ENCODE data around the gene BOLA3.
"Not testable (repeated sequence)": the region's sequence is repeated elsewhere in the genome, so short reads cannot be mapped to it uniquely, and the experiment has no call there.

Gene BOLA3

DNA sequence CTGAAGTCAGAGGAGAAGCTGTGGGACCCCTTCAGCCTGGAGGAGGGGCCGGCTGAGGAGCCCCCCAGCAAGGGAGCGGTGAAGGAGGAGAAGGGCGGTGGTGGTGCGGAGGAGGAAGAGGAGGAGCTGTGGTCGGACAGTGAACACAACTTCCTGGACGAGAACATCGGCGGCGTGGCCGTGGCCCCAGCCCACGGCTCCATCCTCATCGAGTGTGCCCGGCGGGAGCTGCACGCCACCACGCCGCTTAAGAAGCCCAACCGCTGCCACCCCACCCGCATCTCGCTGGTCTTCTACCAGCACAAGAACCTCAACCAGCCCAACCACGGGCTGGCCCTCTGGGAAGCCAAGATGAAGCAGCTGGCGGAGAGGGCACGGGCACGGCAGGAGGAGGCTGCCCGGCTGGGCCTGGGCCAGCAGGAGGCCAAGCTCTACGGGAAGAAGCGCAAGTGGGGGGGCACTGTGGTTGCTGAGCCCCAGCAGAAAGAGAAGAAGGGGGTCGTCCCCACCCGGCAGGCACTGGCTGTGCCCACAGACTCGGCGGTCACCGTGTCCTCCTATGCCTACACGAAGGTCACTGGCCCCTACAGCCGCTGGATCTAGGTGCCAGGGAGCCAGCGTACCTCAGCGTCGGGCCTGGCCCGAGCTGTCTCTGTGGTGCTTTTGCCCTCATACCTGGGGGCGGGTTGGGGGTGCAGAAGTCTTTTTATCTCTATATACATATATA lies 46.0 kb downstream of the BOLA3 start:
- no peak for FAIRE-seq

DNA sequence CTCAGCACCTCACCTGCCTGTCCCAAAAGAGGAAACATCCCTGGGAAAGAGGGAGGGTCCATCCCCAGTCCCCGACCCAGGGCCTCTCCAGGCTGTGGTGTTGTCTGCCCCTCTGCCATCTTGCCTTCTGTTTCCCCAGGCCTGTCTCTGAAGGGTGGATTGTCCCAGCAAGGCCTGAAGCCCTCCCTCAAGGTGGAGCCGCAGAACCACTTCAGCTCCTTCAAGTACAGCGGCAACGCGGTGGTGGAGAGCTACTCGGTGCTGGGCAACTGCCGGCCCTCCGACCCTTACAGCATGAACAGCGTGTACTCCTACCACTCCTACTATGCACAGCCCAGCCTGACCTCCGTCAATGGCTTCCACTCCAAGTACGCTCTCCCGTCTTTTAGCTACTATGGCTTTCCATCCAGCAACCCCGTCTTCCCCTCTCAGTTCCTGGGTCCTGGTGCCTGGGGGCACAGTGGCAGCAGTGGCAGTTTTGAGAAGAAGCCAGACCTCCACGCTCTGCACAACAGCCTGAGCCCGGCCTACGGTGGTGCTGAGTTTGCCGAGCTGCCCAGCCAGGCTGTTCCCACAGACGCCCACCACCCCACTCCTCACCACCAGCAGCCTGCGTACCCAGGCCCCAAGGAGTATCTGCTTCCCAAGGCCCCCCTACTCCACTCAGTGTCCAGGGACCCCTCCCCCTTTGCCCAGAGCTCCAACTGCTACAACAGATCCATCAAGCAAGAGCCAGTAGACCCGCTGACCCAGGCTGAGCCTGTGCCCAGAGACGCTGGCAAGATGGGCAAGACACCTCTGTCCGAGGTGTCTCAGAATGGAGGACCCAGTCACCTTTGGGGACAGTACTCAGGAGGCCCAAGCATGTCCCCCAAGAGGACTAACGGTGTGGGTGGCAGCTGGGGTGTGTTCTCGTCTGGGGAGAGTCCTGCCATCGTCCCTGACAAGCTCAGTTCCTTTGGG lies 47.2 kb downstream of the BOLA3 start:
- FAIRE-seq: no peak

DNA sequence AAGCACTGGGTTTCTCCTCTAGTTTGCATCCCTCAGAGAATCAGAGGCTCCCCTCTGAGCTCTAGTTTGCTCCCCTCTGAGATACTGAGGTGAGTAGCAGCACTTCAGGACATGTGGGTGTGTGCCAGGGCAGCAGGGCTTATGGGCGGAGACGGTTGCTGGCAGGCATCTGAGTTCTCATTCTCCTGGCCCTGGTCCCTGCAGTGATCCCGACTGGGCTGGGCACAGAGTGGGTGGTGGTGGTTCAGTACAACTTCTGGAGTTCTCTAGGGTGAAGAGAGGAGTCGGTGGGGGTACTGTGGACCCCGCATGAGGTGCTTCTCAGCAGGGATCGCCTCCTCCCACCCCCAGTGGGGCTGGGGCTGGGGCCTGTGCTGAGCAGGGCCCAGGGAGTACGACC lies 47.9 kb downstream of the BOLA3 start:
- FAIRE-seq: no peak

DNA sequence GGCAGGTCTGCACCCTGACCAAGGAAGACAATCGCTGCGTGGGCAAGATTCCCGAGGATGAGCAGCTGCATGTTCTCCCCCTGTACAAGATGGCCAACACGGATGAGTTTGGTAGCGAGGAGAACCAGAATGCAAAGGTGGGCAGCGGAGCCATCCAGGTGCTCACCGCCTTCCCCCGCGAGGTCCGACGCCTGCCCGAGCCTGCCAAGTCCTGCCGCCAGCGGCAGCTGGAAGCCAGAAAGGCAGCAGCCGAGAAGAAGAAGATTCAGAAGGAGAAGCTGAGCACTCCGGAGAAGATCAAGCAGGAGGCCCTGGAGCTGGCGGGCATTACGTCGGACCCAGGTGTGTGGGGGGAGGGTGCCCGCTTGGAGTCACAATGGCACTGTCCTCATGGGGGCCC lies 48.4 kb downstream of the BOLA3 start:
- no peak for FAIRE-seq

DNA sequence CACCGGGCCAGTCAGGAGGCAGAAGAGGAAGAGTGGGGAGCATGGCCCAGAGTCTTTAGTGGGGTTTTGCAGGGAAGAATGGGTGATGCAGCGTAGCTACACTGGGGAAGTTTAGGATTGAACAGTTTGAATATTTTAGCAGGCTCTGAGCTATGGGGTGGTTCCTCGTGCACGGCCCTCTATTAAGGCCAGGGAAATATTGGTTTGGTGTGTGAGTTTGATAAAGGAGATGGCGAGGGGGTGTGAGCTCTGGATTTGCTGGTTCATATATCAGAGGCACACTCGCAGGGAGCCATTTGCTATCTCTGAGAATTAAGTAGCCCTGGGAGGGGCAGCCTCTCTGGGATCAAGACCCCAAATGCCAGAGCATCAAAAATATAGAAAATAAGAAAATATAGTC lies 50.1 kb downstream of the BOLA3 start:
- FAIRE-seq: no peak

DNA sequence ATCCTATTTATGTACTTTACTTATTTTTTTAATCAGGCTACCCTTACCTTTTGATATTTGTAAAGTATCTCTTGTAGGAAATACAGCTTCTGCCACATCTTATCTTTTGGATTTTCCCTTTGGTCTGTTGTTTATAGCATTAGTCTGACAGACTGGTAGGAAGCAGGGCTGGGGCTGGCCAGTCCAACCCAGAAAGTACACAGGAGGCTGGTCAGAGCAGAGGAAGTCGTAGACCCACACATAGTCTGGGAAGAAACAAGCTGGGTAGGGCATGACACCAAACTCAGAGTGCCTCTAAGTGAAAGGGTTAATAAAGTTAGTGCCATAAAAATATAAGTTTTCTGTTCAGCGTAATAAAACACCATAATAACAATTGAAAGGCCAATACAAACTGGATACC lies 51.7 kb downstream of the BOLA3 start:
- FAIRE-seq: no peak

DNA sequence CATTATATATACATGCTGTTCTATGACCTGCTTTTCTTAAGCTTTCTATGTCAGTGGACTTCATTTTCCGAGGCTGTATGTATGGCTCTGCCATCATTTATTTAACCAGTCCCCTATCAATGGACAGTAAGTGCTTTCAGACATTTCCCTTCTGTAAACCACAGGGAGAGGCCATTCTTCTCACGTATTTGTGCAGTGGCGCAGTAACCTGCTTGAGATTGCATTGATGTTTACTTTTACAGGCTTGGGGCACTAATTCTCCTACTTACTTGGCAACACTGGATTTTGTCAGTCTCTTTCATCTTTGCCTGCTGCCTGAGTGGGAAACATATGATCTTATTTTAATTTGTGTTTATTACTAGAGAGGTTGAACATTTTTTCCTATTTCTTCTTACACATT lies 52.1 kb downstream of the BOLA3 start:
- no peak for FAIRE-seq

DNA sequence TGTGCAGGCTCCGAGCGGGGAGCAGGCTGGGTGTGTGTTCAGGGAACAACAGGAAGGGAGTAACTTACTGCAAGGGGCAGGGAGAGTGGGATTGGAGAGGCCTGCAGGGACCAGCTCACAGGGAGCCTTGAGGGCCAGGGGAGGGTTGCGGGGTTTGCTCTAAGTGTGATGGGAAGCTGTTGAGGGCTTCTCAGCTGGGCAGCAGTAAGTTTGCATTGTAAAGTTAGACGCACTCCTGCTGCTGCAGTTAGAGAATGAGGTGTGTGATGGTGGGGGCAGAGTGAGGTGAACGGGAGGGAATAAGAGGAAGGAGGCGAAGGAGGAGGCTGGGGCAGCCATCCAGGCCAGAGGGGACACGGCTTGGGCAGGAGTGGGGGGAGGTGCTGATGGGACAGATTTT lies 53.4 kb downstream of the BOLA3 start:
- no peak for FAIRE-seq

DNA sequence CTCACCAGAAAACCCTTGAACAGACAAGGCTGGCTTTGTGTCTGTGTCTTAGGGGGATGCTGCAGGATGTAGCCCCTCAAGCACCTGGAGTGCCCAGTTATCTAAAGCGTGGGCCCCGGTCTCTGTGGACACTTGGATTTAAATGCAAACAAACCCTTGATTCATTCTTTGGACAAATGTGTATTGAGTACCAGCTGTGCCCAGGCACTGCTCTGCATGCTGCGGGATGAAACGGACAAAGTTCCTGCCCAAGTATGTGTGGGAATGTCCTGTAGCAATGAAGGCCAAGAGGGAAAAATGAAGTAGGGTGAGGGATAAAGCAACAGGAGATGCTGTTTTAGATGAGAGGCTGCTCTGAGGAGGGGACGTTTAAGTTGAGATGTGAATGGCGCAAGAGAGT lies 53.9 kb downstream of the BOLA3 start:
- FAIRE-seq: no peak

DNA sequence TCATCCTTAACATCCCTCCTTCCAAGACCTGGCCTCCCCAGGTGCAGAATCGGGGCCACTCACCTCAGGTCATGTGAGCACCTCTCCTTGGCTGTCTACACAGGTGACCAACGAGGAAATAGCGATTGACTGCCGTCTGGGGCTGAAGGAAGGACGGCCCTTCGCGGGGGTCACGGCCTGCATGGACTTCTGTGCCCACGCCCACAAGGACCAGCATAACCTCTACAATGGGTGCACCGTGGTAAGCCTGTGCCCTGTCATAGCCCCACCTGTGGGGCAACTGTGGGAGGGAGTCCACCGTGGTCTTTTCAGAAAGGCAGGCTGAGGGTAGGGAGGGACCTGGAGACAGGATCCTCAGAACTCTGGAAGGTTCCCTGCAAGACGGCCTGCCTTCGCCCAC lies 54.3 kb downstream of the BOLA3 start:
- FAIRE-seq: no peak

DNA sequence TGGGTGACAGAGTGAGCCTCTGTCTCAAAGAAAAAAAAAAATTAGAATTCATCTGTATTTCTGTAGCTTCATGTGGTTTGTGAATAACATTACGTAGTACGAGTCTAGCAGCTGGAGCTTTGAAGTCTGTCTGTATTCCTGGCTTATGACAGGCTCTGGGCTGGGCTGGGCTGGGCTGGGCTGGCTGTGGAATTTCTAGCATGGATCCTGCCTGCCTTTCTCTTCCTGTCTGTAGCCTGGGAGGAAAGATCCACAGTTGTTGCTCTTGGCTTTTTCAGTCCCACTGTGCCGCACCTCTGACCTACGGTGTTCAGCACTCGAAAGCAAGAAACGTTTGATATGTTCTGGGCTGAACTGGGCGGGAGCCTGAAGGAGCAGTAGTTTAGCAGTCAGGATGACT lies 55.4 kb downstream of the BOLA3 start:
- no peak for FAIRE-seq

DNA sequence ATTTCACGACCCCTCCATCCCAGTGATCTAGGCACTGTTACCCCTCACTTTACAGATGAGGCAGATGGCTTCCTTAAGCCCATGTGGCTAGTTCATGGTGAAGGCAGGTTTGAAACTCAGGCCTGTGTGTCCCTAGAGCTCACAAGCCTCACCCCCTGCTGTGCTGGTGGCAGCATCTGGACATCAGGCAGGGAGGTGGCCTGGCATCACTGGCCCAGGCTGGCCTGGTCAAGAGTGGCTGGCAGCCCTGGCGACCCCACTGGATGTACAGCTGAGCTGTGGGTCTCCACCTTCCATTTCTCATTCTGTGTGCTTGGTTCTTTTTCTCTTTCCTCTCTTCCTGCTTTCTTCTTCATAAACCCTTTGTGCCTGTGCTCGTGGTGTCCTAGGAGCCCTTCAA lies 56.3 kb downstream of the BOLA3 start:
- no peak for FAIRE-seq

DNA sequence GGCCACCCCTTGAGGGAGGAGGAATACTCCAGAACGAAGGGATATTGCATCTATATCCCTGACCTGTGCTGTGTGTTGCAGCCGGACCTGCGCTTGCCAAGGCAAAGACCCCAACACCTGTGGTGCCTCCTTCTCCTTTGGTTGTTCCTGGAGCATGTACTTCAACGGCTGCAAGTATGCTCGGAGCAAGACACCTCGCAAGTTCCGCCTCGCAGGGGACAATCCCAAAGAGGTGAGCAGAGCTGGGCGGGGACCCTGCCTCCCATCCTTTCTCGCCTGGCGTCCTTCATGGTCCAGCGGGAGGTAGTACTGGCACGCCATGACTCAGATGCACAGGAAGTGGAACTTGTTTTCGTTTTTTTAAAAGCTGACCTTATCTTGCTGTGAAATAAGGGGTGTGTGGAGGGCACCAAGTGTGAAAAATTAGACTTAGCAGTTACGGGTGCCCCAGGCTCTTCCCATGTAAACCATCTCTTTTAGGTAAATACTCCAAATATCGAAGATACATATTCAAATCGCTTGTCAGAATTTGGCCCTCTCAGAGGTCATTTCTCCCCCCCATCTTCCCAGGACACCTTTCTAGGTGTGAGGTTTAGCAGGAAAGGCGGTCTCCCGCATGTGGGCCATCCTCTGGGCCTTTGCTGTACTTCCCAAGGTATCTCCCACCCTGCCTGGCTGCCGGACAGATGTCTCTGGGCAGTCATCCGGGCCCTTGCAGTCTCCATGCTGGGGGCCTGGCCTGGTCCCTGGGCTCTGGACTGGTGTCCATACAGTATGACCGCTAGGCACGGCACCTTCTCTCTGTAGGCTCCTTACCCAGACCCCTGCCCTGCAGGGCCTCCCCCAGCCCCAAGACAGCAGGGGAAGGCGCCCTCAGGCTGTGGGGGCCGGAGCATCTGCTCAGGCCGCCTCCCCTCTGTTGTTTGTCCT lies 57.6 kb downstream of the BOLA3 start:
- FAIRE-seq: no peak

DNA sequence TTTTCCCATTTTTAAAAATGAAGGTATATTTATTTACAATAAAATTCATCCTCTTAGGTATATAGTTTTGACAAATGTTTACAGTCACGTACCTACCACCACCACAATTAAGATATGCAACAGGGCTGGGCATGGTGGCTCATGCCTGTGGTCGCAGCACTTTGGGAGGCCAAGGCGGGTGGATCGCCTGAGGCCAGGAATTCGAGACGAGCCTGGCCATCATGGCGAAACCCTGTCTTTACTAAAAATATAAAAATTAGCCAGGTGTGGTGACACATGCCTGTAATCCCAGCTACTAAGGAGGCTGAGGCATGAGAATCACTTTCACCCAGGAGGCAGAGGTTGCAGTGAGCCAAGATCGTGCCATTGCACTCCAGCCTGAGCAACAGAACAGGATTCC lies 59.0 kb downstream of the BOLA3 start:
- FAIRE-seq: not testable (repeated sequence)

DNA sequence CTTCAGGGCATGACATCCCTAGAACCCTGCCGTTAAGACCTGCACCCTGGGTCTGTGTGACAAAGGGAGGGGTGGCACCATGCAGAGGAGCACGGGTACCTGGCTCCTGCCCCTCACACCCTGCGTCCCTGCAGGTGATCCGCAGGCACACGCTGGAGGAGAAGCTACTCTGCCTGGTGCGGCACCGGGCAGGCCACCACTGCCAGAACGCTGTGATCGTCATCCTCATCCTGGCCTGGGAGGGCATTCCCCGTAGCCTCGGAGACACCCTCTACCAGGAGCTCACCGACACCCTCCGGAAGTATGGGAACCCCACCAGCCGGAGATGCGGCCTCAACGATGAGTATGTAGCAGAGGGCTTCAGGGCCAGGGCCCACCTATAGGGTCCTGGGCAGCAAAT lies 60.0 kb downstream of the BOLA3 start:
- no peak for FAIRE-seq

DNA sequence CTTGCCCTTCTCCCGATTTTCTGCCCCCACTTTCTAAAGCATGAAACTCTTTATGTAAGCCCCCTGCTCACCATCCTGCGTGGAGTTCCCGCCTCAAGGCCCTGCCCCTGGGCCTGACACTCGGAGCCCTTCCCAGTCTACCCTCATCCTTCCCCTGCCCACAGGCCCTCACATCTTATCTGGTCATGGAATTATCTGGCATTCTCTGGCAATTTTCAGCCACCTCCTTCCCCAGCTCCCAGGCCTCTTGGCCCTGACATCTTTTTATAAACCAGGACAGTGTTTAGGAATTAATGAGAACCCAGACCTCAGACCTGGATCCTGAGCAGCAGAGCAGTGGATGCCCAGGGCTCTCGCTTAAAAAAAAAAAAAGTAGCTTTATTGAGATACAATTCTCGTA lies 61.7 kb downstream of the BOLA3 start:
- FAIRE-seq: no peak
